HCT116 (cell line): ENCODE results near the gene SEMA3G. TPM values are rescaled to one million over a fixed set of nuclear protein-coding genes. Genes with fewer than 3 reads are reported as not detected.

Experiments
- ATAC-seq: fragments of 200-7000 bp; cut with Tn5 transposase; 2 replicates; pipeline ENCODE4 v1.9.1; 2020; ENCODE audit warnings: mild to moderate bottlenecking, moderate library complexity
- BruUV-seq: library from RNA; stranded (reverse); fragments of 400-500 nt; replicated peaks from 2 replicates; lab custom pipeline; 2021; lab: Mats Ljungman, UMichigan
- CTCF ChIA-PET: fragments of 300-600 bp; sonication (Branson Sonifier 250); formaldehyde crosslinking; loops from one replicate; lab custom pipeline; 2021; ENCODE audit warnings: antibody characterized with exemption; lab: Charles Lee
- POLR2A ChIA-PET: fragments of 300-600, 350-600 bp; sonication (Branson Sonifier 250); formaldehyde crosslinking; loops from one replicate; lab custom pipeline; 2021; ENCODE audit warnings: antibody characterized with exemption; lab: Charles Lee
- RAD21 ChIA-PET, 2 experiments: fragments of 300-600 bp; sonication (Branson Sonifier 250); formaldehyde crosslinking; loops; one replicate each; lab custom pipeline; 2023; ENCODE audit warnings: low total read pairs in 2 of 2; ENCODE audit not compliant: uncharacterized antibody in 2 of 2, unreplicated experiment in 2 of 2, low non-redundant PET in 1 of 2; lab: Charles Lee
- DNase-seq: peaks from one replicate; pipeline ENCODE4 v3.0.0-alpha.2; 2010; ENCODE audit warnings: low read depth, low spot score
- H2AFZ ChIP-seq: fragments of 200-600 bp; shearing (Covaris generic), sonication (generic); 2 replicates; pipeline ENCODE4 v1.6.1; 2017; ENCODE audit warnings: low read depth, mixed run types, mixed read lengths, antibody characterized with exemption, low read length; ENCODE audit not compliant: poor library complexity, severe bottlenecking
- H3K27ac ChIP-seq: 2 replicates; pipeline ENCODE4 v1.5.1; 2012; ENCODE audit warnings: low read depth, low read length
- H3K27me3 ChIP-seq: fragments of 200-600 bp; sonication (generic); 2 replicates; pipeline ENCODE4 v1.6.1; 2016; ENCODE audit warnings: mixed run types, low read length, mixed read lengths; ENCODE audit not compliant: insufficient read depth
- H3K36me3 ChIP-seq, 2 experiments: fragments of 200-500 bp in 1 of 2; fragments of 200-600 bp in 1 of 2; sonication (Bioruptor generic) in 1 of 2; sonication (generic) in 1 of 2; 2 replicates each; pipeline versions ENCODE4 v1.5.1 to v1.6.1; 2014 to 2016; ENCODE audit warnings: low read length in 2 of 2, inconsistent platforms in 1 of 2, mixed read lengths in 1 of 2, mixed run types in 1 of 2; ENCODE audit not compliant: insufficient read depth in 2 of 2, control insufficient read depth in 1 of 2
- H3K4me1 ChIP-seq, 2 experiments: fragments of 200-600 bp in 1 of 2; sonication (generic) in 1 of 2; 2 replicates each; pipeline versions ENCODE4 v1.5.1 to v1.6.1; 2012 to 2017; ENCODE audit warnings: low read length in 2 of 2, inconsistent platforms in 1 of 2, mild to moderate bottlenecking in 1 of 2, mixed read lengths in 1 of 2, mixed run types in 1 of 2, moderate library complexity in 1 of 2; ENCODE audit not compliant: insufficient read depth in 2 of 2, control insufficient read depth in 1 of 2
- H3K4me2 ChIP-seq: fragments of 200-600 bp; sonication (generic); 2 replicates; pipeline ENCODE4 v1.6.1; 2017; ENCODE audit warnings: mixed run types, low read length, mixed read lengths
- H3K4me3 ChIP-seq, 2 experiments: fragments of 200-600 bp in 1 of 2; sonication (generic) in 1 of 2; replicated peaks in 1 of 2; 2 replicates each; pipeline ENCODE4 v1.5.1; 2011 to 2016; ENCODE audit warnings: low read length in 2 of 2, control low read depth in 1 of 2, low read depth in 1 of 2, mild to moderate bottlenecking in 1 of 2, mixed read lengths in 1 of 2, mixed run types in 1 of 2
- H3K79me2 ChIP-seq: fragments of 200-600 bp; sonication (generic); 2 replicates; pipeline ENCODE4 v1.6.1; 2017; ENCODE audit warnings: mild to moderate bottlenecking, mixed run types, low read length, moderate library complexity, mixed read lengths; ENCODE audit not compliant: insufficient read depth
- H3K9ac ChIP-seq: fragments of 200-600 bp; sonication (generic); 2 replicates; pipeline ENCODE4 v1.6.1; 2016; ENCODE audit warnings: low read length, mixed read lengths
- H3K9me2 ChIP-seq: fragments of 200-600 bp; sonication (generic), shearing (Covaris generic); 2 replicates; pipeline ENCODE4 v1.6.1; 2017; ENCODE audit warnings: mixed run types, mild to moderate bottlenecking, moderate library complexity; ENCODE audit not compliant: insufficient read depth
- H3K9me3 ChIP-seq, 2 experiments: fragments of 200-500 bp in 1 of 2; fragments of 200-600 bp in 1 of 2; sonication (Bioruptor generic) in 1 of 2; sonication (generic) in 1 of 2; 2 replicates each; pipeline ENCODE4 v1.6.1; 2014 to 2017; ENCODE audit warnings: low read length in 2 of 2, mixed read lengths in 2 of 2, inconsistent platforms in 1 of 2, low read depth in 1 of 2, mild to moderate bottlenecking in 1 of 2, mixed run types in 1 of 2, moderate library complexity in 1 of 2; ENCODE audit not compliant: control insufficient read depth in 1 of 2, insufficient read depth in 1 of 2
- H4K20me1 ChIP-seq: fragments of 200-600 bp; sonication (generic), shearing (Covaris generic); 2 replicates; pipeline ENCODE4 v1.6.1; 2017; ENCODE audit warnings: mixed run types, mild to moderate bottlenecking, moderate library complexity; ENCODE audit not compliant: insufficient read depth
- SIN3A ChIP-seq: IDR thresholded peaks from 2 replicates; pipeline ENCODE4 v1.6.1; 2012; ENCODE audit warnings: low read depth
- YY1 ChIP-seq: IDR thresholded peaks from 2 replicates; pipeline ENCODE4 v1.6.1; 2011; ENCODE audit warnings: low read length, low read depth, moderate library complexity, mild to moderate bottlenecking; ENCODE audit not compliant: insufficient replicate concordance; ENCODE audit errors: extremely low read depth
- intact Hi-C: fragments of 100-400 bp; cut with micrococcal nuclease; formaldehyde crosslinking; loops from 2 replicates; pipeline ENCODE4 v1.10.0; 2022
- total RNA-seq: library from RNA; stranded (reverse); gene quantifications from one replicate; pipeline ENCODE4 v1.2.1, GENCODE V29; 2021; ENCODE audit not compliant: unreplicated experiment

Gene SEMA3G
- total RNA-seq, 1 experiment from 2014 or later, result 4.2 TPM

- no peak overlapping the region for H3K4me2 ChIP-seq
- no peaks in the 10 kb centered on the region for H3K9me3 ChIP-seq
- intact Hi-C loops, result no loop called here
- H3K4me3 ChIP-seq, result no peak overlapping the region
- no peaks in the 10 kb centered on the region for H3K36me3 ChIP-seq
- ChIA-PET POLR2A (no interaction called here), RAD21 (no interaction called here), CTCF (interaction anchor here (1.7 to 2.7 kb wide), 2 partner anchors 45 to 163 kb away, joined by 4 to 18 read pairs; no protein-coding TSS in a partner anchor)
- H3K27ac ChIP-seq, result no peak overlapping the region
- H2AFZ ChIP-seq, result no peak overlapping the region
- ATAC-seq (no peak), DNase-seq (no peak)
- H4K20me1 ChIP-seq, result no peaks in the 10 kb centered on the region
- H3K9me2 ChIP-seq, result no peaks in the 10 kb centered on the region
- H3K27me3 ChIP-seq, result no peaks in the 10 kb centered on the region
- H3K79me2 ChIP-seq, result no peaks in the 10 kb centered on the region
- BruUV-seq, result no TSS peak
- no peak overlapping the region for H3K9ac ChIP-seq
- peaks cover 6 to 11% of the 10 kb centered on the region in 2 experiments; a peak in 3 of 4 replicates for H3K4me1 ChIP-seq
- no peak for TF ChIP-seq YY1
- no peak for TF ChIP-seq SIN3A
Measured at GRCh38 chr3:52383446-52383845, 61.5 kb downstream of the SEMA3G start.

Other genes with a start within 250 kb of the SEMA3G start
- 74.0 TPM for gene ALAS1, start 246.9 kb downstream of the SEMA3G start, total RNA-seq
- 0.15 TPM for gene TLR9, start 219.5 kb downstream of the SEMA3G start, total RNA-seq
- 100 TPM for gene TWF2, start 205.9 kb downstream of the SEMA3G start, total RNA-seq
- 16.6 TPM for gene PPM1M, start 199.3 kb downstream of the SEMA3G start, total RNA-seq
- gene WDR82, start 166.5 kb downstream of the SEMA3G start, total RNA-seq, result 89.7 TPM
- gene GLYCTK, start 157.3 kb downstream of the SEMA3G start, total RNA-seq, result 9.1 TPM
- gene DNAH1, start 128.8 kb downstream of the SEMA3G start, total RNA-seq, result 5.5 TPM
- gene BAP1, start 35.1 kb downstream of the SEMA3G start, total RNA-seq, result 72.0 TPM
- gene PHF7, start 34.4 kb downstream of the SEMA3G start, total RNA-seq, result 10.0 TPM
- 2.2 TPM for gene TNNC1, start 8.9 kb upstream of the SEMA3G start, total RNA-seq
- gene NISCH, start 10.5 kb upstream of the SEMA3G start, total RNA-seq, result 72.8 TPM
- 0.44 TPM for gene STAB1, start 50.2 kb upstream of the SEMA3G start, total RNA-seq
- gene NT5DC2, start 88.8 kb upstream of the SEMA3G start, total RNA-seq, result 125 TPM
- gene UQCC5, start 91.5 kb upstream of the SEMA3G start, total RNA-seq, result 14.1 TPM
- gene PBRM1, start 240.8 kb upstream of the SEMA3G start, total RNA-seq, result 40.0 TPM
- 205 TPM for gene GNL3, start 240.9 kb upstream of the SEMA3G start, total RNA-seq